Ishikawa (cell line): ENCODE results near the gene HBS1L.

Source experiments
- CEBPB ChIP-seq: IDR thresholded peaks from 2 replicates; pipeline ENCODE4 v1.6.1; 2012
- CREB1 ChIP-seq: IDR thresholded peaks from 2 replicates; pipeline ENCODE4 v1.6.1; 2012; ENCODE audit warnings: low read depth
- EGR1 ChIP-seq: IDR thresholded peaks from 2 replicates; pipeline ENCODE4 v1.6.1; 2012
- EP300 ChIP-seq: IDR thresholded peaks from 2 replicates; pipeline ENCODE4 v1.6.1; 2012; ENCODE audit warnings: borderline replicate concordance
- FOXM1 ChIP-seq: IDR thresholded peaks from 2 replicates; pipeline ENCODE4 v1.6.1; 2012; ENCODE audit warnings: low read depth, borderline replicate concordance
- NFIC ChIP-seq: IDR thresholded peaks from 2 replicates; pipeline ENCODE4 v1.6.1; 2012
- RAD21 ChIP-seq: IDR thresholded peaks from 2 replicates; pipeline ENCODE4 v1.6.1; 2012; ENCODE audit warnings: low read depth
- REST ChIP-seq: IDR thresholded peaks from 2 replicates; pipeline ENCODE4 v1.6.1; 2012; ENCODE audit warnings: low read depth, mild to moderate bottlenecking
- TAF1 ChIP-seq: IDR thresholded peaks from 2 replicates; pipeline ENCODE4 v1.6.1; 2012; ENCODE audit warnings: low read depth, mild to moderate bottlenecking
- YY1 ChIP-seq: IDR thresholded peaks from 2 replicates; pipeline ENCODE4 v1.6.1; 2012; ENCODE audit warnings: low read depth
- ZBTB7A ChIP-seq: IDR thresholded peaks from 2 replicates; pipeline ENCODE4 v1.6.1; 2012; ENCODE audit warnings: low read depth
- TF ChIP-seq, protein P1 (sequence below): IDR thresholded peaks from 2 replicates; pipeline ENCODE4 v1.6.1; 2012

GRCh38 chr6:135084916-135085269, 30.3 kb upstream of the HBS1L start:
- TF ChIP-seq, protein P1, sequence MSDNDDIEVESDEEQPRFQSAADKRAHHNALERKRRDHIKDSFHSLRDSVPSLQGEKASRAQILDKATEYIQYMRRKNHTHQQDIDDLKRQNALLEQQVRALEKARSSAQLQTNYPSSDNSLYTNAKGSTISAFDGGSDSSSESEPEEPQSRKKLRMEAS, result no peak
- TF ChIP-seq EP300, result no peak
- no peak for TF ChIP-seq ZBTB7A
- TF ChIP-seq CREB1, result no peak
- no peak for TF ChIP-seq RAD21
- TF ChIP-seq TAF1, result no peak
- no peak for TF ChIP-seq NFIC
- no peak for TF ChIP-seq CEBPB
- no peak for TF ChIP-seq REST
- no peak for TF ChIP-seq YY1
- TF ChIP-seq EGR1, result no peak
- TF ChIP-seq FOXM1, result no peak
